GM18520 (cell line): Measurements from ENCODE around the gene NEU2.

ENCODE experiments used
- ATAC-seq: cut with Tn5 transposase; IDR thresholded peaks from one replicate; pipeline ENCODE4 v1.9.1; 2021; ENCODE audit not compliant: unreplicated experiment

Gene NEU2

GRCh38 chr2:233032551-233033320 lies at the start of gene NEU2:
NEU2 (plus strand) TSS chr2:233032672; CDS start chr2:233032672, 0 bp downstream.
- no peak for ATAC-seq

- no peak for ATAC-seq
Measured at GRCh38 chr2:232982926-232983668, 49.4 kb upstream of the NEU2 start.

- ATAC-seq, result no peak
Measured at GRCh38 chr2:232983669-232984140, 48.8 kb upstream of the NEU2 start.

- ATAC-seq, result no peak
Measured at GRCh38 chr2:232984451-232985207, 47.8 kb upstream of the NEU2 start.

- no peak for ATAC-seq
Measured at GRCh38 chr2:232986155-232986554, 46.3 kb upstream of the NEU2 start.

- no peak for ATAC-seq
Measured at GRCh38 chr2:232993231-232993821, 39.1 kb upstream of the NEU2 start.

- no peak for ATAC-seq
Measured at GRCh38 chr2:232994446-232994845, 38.0 kb upstream of the NEU2 start.

GRCh38 chr2:232997749-232998665 lies 34.5 kb upstream of the NEU2 start:
- ATAC-seq, result no peak

- no peak for ATAC-seq
Measured at GRCh38 chr2:232998666-232998985, 33.8 kb upstream of the NEU2 start.

GRCh38 chr2:232999354-232999753 lies 33.1 kb upstream of the NEU2 start:
- no peak for ATAC-seq

GRCh38 chr2:233000886-233001750 lies 31.4 kb upstream of the NEU2 start:
- ATAC-seq, result no peak

- ATAC-seq, result no peak
Measured at GRCh38 chr2:233002829-233003657, 29.4 kb upstream of the NEU2 start.

GRCh38 chr2:233003658-233004555 lies 28.6 kb upstream of the NEU2 start:
- no peak for ATAC-seq

GRCh38 chr2:233005096-233005495 lies 27.4 kb upstream of the NEU2 start:
- ATAC-seq, result no peak

- no peak for ATAC-seq
Measured at GRCh38 chr2:233006648-233007047, 25.8 kb upstream of the NEU2 start.

GRCh38 chr2:233007270-233007669 lies 25.2 kb upstream of the NEU2 start:
- no peak for ATAC-seq

GRCh38 chr2:233007739-233008138 lies 24.7 kb upstream of the NEU2 start:
- ATAC-seq, result no peak
